ENCODE data around the gene RNASEH2B. TPM values are rescaled to one million over a fixed set of nuclear protein-coding genes. Genes with fewer than 3 reads are reported as not detected.

Gene RNASEH2B
- total RNA-seq, 1 donor from 2014 or later, result 57.5 TPM

DNA sequence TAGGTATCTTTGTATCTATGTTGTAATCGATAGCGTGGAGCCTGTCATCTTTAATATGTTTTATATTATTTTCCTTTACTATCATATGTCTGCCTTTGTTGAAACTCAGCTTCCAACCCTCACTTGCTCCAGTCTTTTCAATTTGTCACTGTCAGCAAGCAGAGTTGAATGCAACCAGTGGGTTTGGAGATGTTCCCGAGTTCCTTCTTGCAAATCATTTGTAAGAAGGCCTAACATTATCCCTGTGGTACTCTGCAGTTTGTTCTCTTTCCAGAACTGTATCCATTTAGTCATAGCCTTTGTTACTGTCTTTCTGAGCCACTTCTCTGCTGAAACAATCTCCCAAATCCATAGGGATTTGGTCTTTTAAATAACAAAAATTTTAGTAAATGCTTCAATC, 41.8 kb downstream of the RNASEH2B start:
- DNase-seq (ENCODE audit: low spot score), result no peak
- Histone ChIP-seq H3K27me3 (no peaks in the 10 kb centered on the region), H3K9ac (no peak overlapping the region), H3K36me3 (no peaks in the 10 kb centered on the region), H3F3A (ENCODE audit: low read depth) (no peaks in the 10 kb centered on the region), H3K79me2 (ENCODE audit: low read depth) (no peaks in the 10 kb centered on the region), H4K20me1 (ENCODE audit: low read depth) (no peaks in the 10 kb centered on the region), H3K27ac (no peak overlapping the region), H3K9me3 (ENCODE audit: low read depth) (no peaks in the 10 kb centered on the region), H3K4me1 (no peaks in the 10 kb centered on the region), H3K4me2 (no peak overlapping the region), H3K4me3 (no peak overlapping the region), H2AFZ (replicated peaks) (no peak overlapping the region)
- Mint-ChIP-seq H3K4me1 (peaks cover 13% of the 10 kb centered on the region), H3K9me3 (no peaks in the 10 kb centered on the region), H3K27ac (no peak overlapping the region), H3K27me3 (ENCODE audit: insufficient read depth, low read depth) (no peaks in the 10 kb centered on the region), H3K36me3 (peaks cover 2% of the 10 kb centered on the region), H3K4me3 (no peak overlapping the region)
- TF ChIP-seq EZH2 (IDR thresholded peaks at IDR 0.05) (no peak), EZH2phosphoT487 (IDR thresholded peaks at IDR 0.05) (no peak)
- TF ChIP-seq, protein P1, sequence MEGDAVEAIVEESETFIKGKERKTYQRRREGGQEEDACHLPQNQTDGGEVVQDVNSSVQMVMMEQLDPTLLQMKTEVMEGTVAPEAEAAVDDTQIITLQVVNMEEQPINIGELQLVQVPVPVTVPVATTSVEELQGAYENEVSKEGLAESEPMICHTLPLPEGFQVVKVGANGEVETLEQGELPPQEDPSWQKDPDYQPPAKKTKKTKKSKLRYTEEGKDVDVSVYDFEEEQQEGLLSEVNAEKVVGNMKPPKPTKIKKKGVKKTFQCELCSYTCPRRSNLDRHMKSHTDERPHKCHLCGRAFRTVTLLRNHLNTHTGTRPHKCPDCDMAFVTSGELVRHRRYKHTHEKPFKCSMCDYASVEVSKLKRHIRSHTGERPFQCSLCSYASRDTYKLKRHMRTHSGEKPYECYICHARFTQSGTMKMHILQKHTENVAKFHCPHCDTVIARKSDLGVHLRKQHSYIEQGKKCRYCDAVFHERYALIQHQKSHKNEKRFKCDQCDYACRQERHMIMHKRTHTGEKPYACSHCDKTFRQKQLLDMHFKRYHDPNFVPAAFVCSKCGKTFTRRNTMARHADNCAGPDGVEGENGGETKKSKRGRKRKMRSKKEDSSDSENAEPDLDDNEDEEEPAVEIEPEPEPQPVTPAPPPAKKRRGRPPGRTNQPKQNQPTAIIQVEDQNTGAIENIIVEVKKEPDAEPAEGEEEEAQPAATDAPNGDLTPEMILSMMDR (IDR thresholded peaks at IDR 0.05), result no peak

- Histone ChIP-seq H2AFZ (replicated peaks) (no peak overlapping the region), H3K36me3 (no peaks in the 10 kb centered on the region), H3K4me3 (no peak overlapping the region), H3K9me3 (ENCODE audit: low read depth) (no peaks in the 10 kb centered on the region), H3K9ac (no peak overlapping the region), H3K79me2 (ENCODE audit: low read depth) (no peaks in the 10 kb centered on the region), H3K4me2 (no peak overlapping the region), H3F3A (ENCODE audit: low read depth) (no peaks in the 10 kb centered on the region), H3K4me1 (no peaks in the 10 kb centered on the region), H3K27ac (no peak overlapping the region), H4K20me1 (ENCODE audit: low read depth) (no peaks in the 10 kb centered on the region), H3K27me3 (no peaks in the 10 kb centered on the region)
- H3K36me3 Mint-ChIP-seq, result no peaks in the 10 kb centered on the region
- no peak overlapping the region for H3K27ac Mint-ChIP-seq
- DNase-seq (ENCODE audit: low spot score), result no peak
- H3K9me3 Mint-ChIP-seq, result no peaks in the 10 kb centered on the region
- H3K4me3 Mint-ChIP-seq, result no peak overlapping the region
- TF ChIP-seq, protein P1 (IDR thresholded peaks at IDR 0.05), result no peak
- no peak for TF ChIP-seq EZH2phosphoT487 (IDR thresholded peaks at IDR 0.05)
- no peaks in the 10 kb centered on the region for H3K27me3 Mint-ChIP-seq (ENCODE audit: insufficient read depth, low read depth)
- H3K4me1 Mint-ChIP-seq, result peaks cover 16% of the 10 kb centered on the region
These were observed 45.6 kb downstream of the RNASEH2B start for GRCh38 chr13:50955241-50955640.

GRCh38 chr13:50955798-50956197, 46.2 kb downstream of the RNASEH2B start:
- Histone ChIP-seq H3K4me1 (no peaks in the 10 kb centered on the region), H3K9me3 (ENCODE audit: low read depth) (no peaks in the 10 kb centered on the region), H3K36me3 (no peaks in the 10 kb centered on the region), H3K4me2 (no peak overlapping the region), H3F3A (ENCODE audit: low read depth) (no peaks in the 10 kb centered on the region), H3K4me3 (no peak overlapping the region), H3K79me2 (ENCODE audit: low read depth) (no peaks in the 10 kb centered on the region), H3K9ac (no peak overlapping the region), H2AFZ (replicated peaks) (no peak overlapping the region), H3K27ac (no peak overlapping the region), H4K20me1 (ENCODE audit: low read depth) (no peaks in the 10 kb centered on the region), H3K27me3 (no peaks in the 10 kb centered on the region)
- Mint-ChIP-seq H3K4me1 (peaks cover 16% of the 10 kb centered on the region), H3K27me3 (ENCODE audit: insufficient read depth, low read depth) (no peaks in the 10 kb centered on the region), H3K4me3 (no peak overlapping the region), H3K27ac (no peak overlapping the region), H3K9me3 (no peaks in the 10 kb centered on the region), H3K36me3 (no peaks in the 10 kb centered on the region)
- TF ChIP-seq EZH2 (IDR thresholded peaks at IDR 0.05), result no peak
- TF ChIP-seq, protein P1 (IDR thresholded peaks at IDR 0.05), result no peak
- no peak for TF ChIP-seq EZH2phosphoT487 (IDR thresholded peaks at IDR 0.05)
- DNase-seq (ENCODE audit: low spot score), result no peak
